NOMO-1 treated with DMSO at 0.1 percent for 48 hours (cell line): Measurements from ENCODE around the gene LTBP2.

Experiments used
- DNase-seq: peaks from one replicate; lab custom pipeline; 2025; ENCODE audit not compliant: unreplicated experiment; lab: John Stamatoyannopoulos, UW

LTBP2 gene

GRCh38 chr14:74592476-74593201 is 19.4 kb downstream of the LTBP2 start:
- no peak for DNase-seq

- no peak for DNase-seq
Measured at GRCh38 chr14:74591899-74592298, 20.1 kb downstream of the LTBP2 start.

GRCh38 chr14:74591394-74591793 is 20.6 kb downstream of the LTBP2 start:
- DNase-seq: no peak

- DNase-seq: no peak
Measured at GRCh38 chr14:74589291-74589879, 22.7 kb downstream of the LTBP2 start.

GRCh38 chr14:74587363-74587707 is 24.7 kb downstream of the LTBP2 start:
- no peak for DNase-seq

GRCh38 chr14:74586681-74587362 is 25.2 kb downstream of the LTBP2 start:
- no peak for DNase-seq

GRCh38 chr14:74585406-74586335 is 26.4 kb downstream of the LTBP2 start:
- no peak for DNase-seq

- no peak for DNase-seq
Measured at GRCh38 chr14:74584951-74585350, 27.1 kb downstream of the LTBP2 start.

- no peak for DNase-seq
Measured at GRCh38 chr14:74583689-74584434, 28.2 kb downstream of the LTBP2 start.

- no peak for DNase-seq
Measured at GRCh38 chr14:74582910-74583581, 29.0 kb downstream of the LTBP2 start.

- DNase-seq: no peak
Measured at GRCh38 chr14:74580275-74580672, 31.8 kb downstream of the LTBP2 start.

- DNase-seq: no peak
Measured at GRCh38 chr14:74579447-74580274, 32.4 kb downstream of the LTBP2 start.

GRCh38 chr14:74578479-74578878 is 33.6 kb downstream of the LTBP2 start:
- DNase-seq: no peak

- no peak for DNase-seq
Measured at GRCh38 chr14:74577948-74578275, 34.1 kb downstream of the LTBP2 start.

GRCh38 chr14:74577247-74577947 is 34.6 kb downstream of the LTBP2 start:
- no peak for DNase-seq

- no peak for DNase-seq
Measured at GRCh38 chr14:74575936-74576335, 36.1 kb downstream of the LTBP2 start.

GRCh38 chr14:74575507-74575906 is 36.5 kb downstream of the LTBP2 start:
- no peak for DNase-seq

- DNase-seq: peak; percentile 14
Measured at GRCh38 chr14:74574706-74575105, 37.3 kb downstream of the LTBP2 start.

- no peak for DNase-seq
Measured at GRCh38 chr14:74574090-74574433, 38.0 kb downstream of the LTBP2 start.
